ENCODE data around the gene JAK2.
"Not testable (repeated sequence)": the region's sequence is repeated elsewhere in the genome, so short reads cannot be mapped to it uniquely, and the experiment has no call there.

Gene JAK2

GRCh38 chr9:4943346-4943745 lies 41.7 kb upstream of the JAK2 start:
- H3K4me3 ChIP-seq (ENCODE audit: low read depth, low read length), result no peak overlapping the region
- TF ChIP-seq CTCF (IDR thresholded peaks at IDR 0.05; ENCODE audit: borderline replicate concordance, insufficient read depth, low read depth, low read length), result no peak

- H3K4me3 ChIP-seq (ENCODE audit: low read depth, low read length), result not testable (repeated sequence)
Measured at GRCh38 chr9:4944431-4945211, 40.5 kb upstream of the JAK2 start.

GRCh38 chr9:4946937-4947336 lies 38.1 kb upstream of the JAK2 start:
- no peak overlapping the region for H3K4me3 ChIP-seq (ENCODE audit: low read depth, low read length)
- no peak for TF ChIP-seq CTCF (IDR thresholded peaks at IDR 0.05; ENCODE audit: borderline replicate concordance, insufficient read depth, low read depth, low read length)

- H3K4me3 ChIP-seq (ENCODE audit: low read depth, low read length), result no peak overlapping the region
Measured at GRCh38 chr9:4955836-4956235, 29.2 kb upstream of the JAK2 start.

GRCh38 chr9:4959031-4959430 lies 26.0 kb upstream of the JAK2 start:
- TF ChIP-seq CTCF (IDR thresholded peaks at IDR 0.05; ENCODE audit: borderline replicate concordance, insufficient read depth, low read depth, low read length), result no peak
- H3K4me3 ChIP-seq (ENCODE audit: low read depth, low read length), result no peak overlapping the region

More at GRCh38 chr9:4955836-4956235, 29.2 kb upstream of the JAK2 start:
- no peak for TF ChIP-seq CTCF (IDR thresholded peaks at IDR 0.05; ENCODE audit: borderline replicate concordance, insufficient read depth, low read depth, low read length)

GRCh38 chr9:4962085-4962484 lies 23.0 kb upstream of the JAK2 start:
- H3K4me3 ChIP-seq (ENCODE audit: low read depth, low read length), result no peak overlapping the region
- no peak for TF ChIP-seq CTCF (IDR thresholded peaks at IDR 0.05; ENCODE audit: borderline replicate concordance, insufficient read depth, low read depth, low read length)

GRCh38 chr9:4964540-4964939 lies 20.5 kb upstream of the JAK2 start:
- TF ChIP-seq CTCF (IDR thresholded peaks at IDR 0.05; ENCODE audit: borderline replicate concordance, insufficient read depth, low read depth, low read length), result no peak
- no peak overlapping the region for H3K4me3 ChIP-seq (ENCODE audit: low read depth, low read length)

Measured in GM12875 (cell line).